HAP-1 (cell line): Measurements from ENCODE around the gene PC.

Experiments used
- DNase-seq, 2 experiments: peaks; one replicate each; pipeline ENCODE4 v3.0.0-alpha.2; 2016 to 2020; ENCODE audit warnings: low spot score in 2 of 2
- H3K27me3 ChIP-seq: fragments of 250-450 bp; sonication (Bioruptor Pico); 2 replicates; pipeline ENCODE4 v1.5.1; 2020; ENCODE audit warnings: low read depth, mild to moderate bottlenecking, moderate library complexity
- H3K36me3 ChIP-seq: fragments of 250-450 bp; sonication (Bioruptor Pico); replicated peaks from 2 replicates; pipeline ENCODE4 v1.5.1; 2020; ENCODE audit warnings: mild to moderate bottlenecking
- H3K4me1 ChIP-seq: fragments of 250-450 bp; sonication (Bioruptor Pico); 2 replicates; pipeline ENCODE4 v1.5.1; 2020; ENCODE audit warnings: mild to moderate bottlenecking
- H3K4me3 ChIP-seq: fragments of 250-450 bp; sonication (Bioruptor Pico); 2 replicates; pipeline ENCODE4 v1.5.1; 2020; ENCODE audit warnings: mild to moderate bottlenecking, moderate library complexity
- H3K9me3 ChIP-seq: fragments of 250-450 bp; sonication (Bioruptor Pico); 2 replicates; pipeline ENCODE4 v1.5.1; 2020; ENCODE audit warnings: mild to moderate bottlenecking, moderate library complexity
- in situ Hi-C: fragments of 300-500 bp; cut with MboI; formaldehyde crosslinking; loops from 3 replicates; pipeline ENCODE4 v1.14.3; 2020; ENCODE audit warnings: low sequenced_read_pairs, inconsistent platforms, mixed read lengths

PC gene

GRCh38 chr11:66849501-66850234, 108.5 kb downstream of the PC start:
- H3K9me3 ChIP-seq: no peaks in the 10 kb centered on the region
- peaks cover under 1% of the 10 kb centered on the region; the same call in 1 of the 2 replicates for H3K4me1 ChIP-seq
- in situ Hi-C loops: no loop called here
- H3K27me3 ChIP-seq: no peaks in the 10 kb centered on the region
- peak in 1 of 2 experiments; percentile 5 for DNase-seq
- H3K4me3 ChIP-seq: no peak overlapping the region
- H3K36me3 ChIP-seq: peaks cover 29% of the 10 kb centered on the region

GRCh38 chr11:66848671-66849500, 109.3 kb downstream of the PC start:
- peaks cover 7% of the 10 kb centered on the region for H3K4me1 ChIP-seq
- no peaks in the 10 kb centered on the region for H3K9me3 ChIP-seq
- H3K36me3 ChIP-seq: peaks cover 29% of the 10 kb centered on the region
- in situ Hi-C loops: no loop called here
- H3K4me3 ChIP-seq: no peak overlapping the region
- DNase-seq: peak in 1 of 2 experiments; percentile 7
- H3K27me3 ChIP-seq: no peaks in the 10 kb centered on the region

- in situ Hi-C loops: no loop called here
- H3K36me3 ChIP-seq: peaks cover 33% of the 10 kb centered on the region
These were observed 110.5 kb downstream of the PC start for GRCh38 chr11:66847461-66848232.

GRCh38 chr11:66846671-66847091, 111.5 kb downstream of the PC start:
- in situ Hi-C loops: no loop called here
- peaks cover 37% of the 10 kb centered on the region for H3K36me3 ChIP-seq
- H3K4me1 ChIP-seq: peaks cover 15% of the 10 kb centered on the region
- no peak overlapping the region for H3K4me3 ChIP-seq
- H3K27me3 ChIP-seq: no peaks in the 10 kb centered on the region
- no peaks in the 10 kb centered on the region for H3K9me3 ChIP-seq
- peak in 1 of 2 experiments; percentile 5 for DNase-seq

More at GRCh38 chr11:66847461-66848232, 110.5 kb downstream of the PC start:
- H3K27me3 ChIP-seq: no peaks in the 10 kb centered on the region
- peaks cover 7% of the 10 kb centered on the region for H3K4me1 ChIP-seq
- peak in 1 of 2 experiments; percentile 7 for DNase-seq
- no peak overlapping the region for H3K4me3 ChIP-seq
- no peaks in the 10 kb centered on the region for H3K9me3 ChIP-seq

GRCh38 chr11:66845876-66846212, 112.3 kb downstream of the PC start:
- Histone ChIP-seq H3K9me3 (no peaks in the 10 kb centered on the region), H3K27me3 (no peaks in the 10 kb centered on the region), H3K36me3 (peaks cover 43% of the 10 kb centered on the region), H3K4me1 (peaks cover 15% of the 10 kb centered on the region), H3K4me3 (no peak overlapping the region)
- DNase-seq: no peak
- in situ Hi-C loops: no loop called here

- in situ Hi-C loops: no loop called here
- no peak for DNase-seq
These were observed 112.9 kb downstream of the PC start for GRCh38 chr11:66845143-66845875.

GRCh38 chr11:66844496-66845142, 113.6 kb downstream of the PC start:
- no peaks in the 10 kb centered on the region for H3K9me3 ChIP-seq
- in situ Hi-C loops: loop anchor here (5.0 kb wide), 1 partner anchor 152 kb away; no protein-coding TSS in a partner anchor
- DNase-seq: no peak
- peaks cover 15% of the 10 kb centered on the region for H3K4me1 ChIP-seq
- peak overlapping the region; percentile 97 for H3K4me3 ChIP-seq
- H3K27me3 ChIP-seq: no peaks in the 10 kb centered on the region
- peaks cover 48% of the 10 kb centered on the region for H3K36me3 ChIP-seq

More at GRCh38 chr11:66845143-66845875, 112.9 kb downstream of the PC start:
- Histone ChIP-seq H3K4me1 (peaks cover 15% of the 10 kb centered on the region), H3K27me3 (no peaks in the 10 kb centered on the region), H3K4me3 (no peak overlapping the region), H3K9me3 (no peaks in the 10 kb centered on the region), H3K36me3 (peaks cover 45% of the 10 kb centered on the region)

GRCh38 chr11:66843776-66844495, 114.2 kb downstream of the PC start:
- Histone ChIP-seq H3K9me3 (no peaks in the 10 kb centered on the region), H3K4me1 (peaks cover 15% of the 10 kb centered on the region), H3K4me3 (peak overlapping the region; percentile 97), H3K36me3 (peaks cover 46% of the 10 kb centered on the region), H3K27me3 (no peaks in the 10 kb centered on the region)
- DNase-seq: no peak
- in situ Hi-C loops: loop anchor here (5.0 kb wide), 1 partner anchor 152 kb away; no protein-coding TSS in a partner anchor

GRCh38 chr11:66842896-66843775, 115.0 kb downstream of the PC start, which contains the start of gene RCE1:
RCE1 (plus strand) TSS chr11:66843441; CDS start chr11:66843456, 15 bp downstream.
- DNase-seq: peak; percentile 73 to 93
- H3K36me3 ChIP-seq: peaks cover 39% of the 10 kb centered on the region
- no peaks in the 10 kb centered on the region for H3K9me3 ChIP-seq
- H3K4me1 ChIP-seq: peaks cover 15% of the 10 kb centered on the region
- in situ Hi-C loops: loop anchor here (5.0 kb wide), 1 partner anchor 151 kb away; no protein-coding TSS in a partner anchor
- H3K27me3 ChIP-seq: no peaks in the 10 kb centered on the region
- H3K4me3 ChIP-seq: peak within 1 kb of the TSS; percentile 97

- in situ Hi-C loops: loop anchor here (5.0 kb wide), 1 partner anchor 150 kb away; no protein-coding TSS in a partner anchor
- H3K4me3 ChIP-seq: peak overlapping the region; percentile 97
- H3K36me3 ChIP-seq: peaks cover 33% of the 10 kb centered on the region
- H3K4me1 ChIP-seq: peaks cover 15% of the 10 kb centered on the region
- no peak for DNase-seq
- H3K27me3 ChIP-seq: no peaks in the 10 kb centered on the region
- H3K9me3 ChIP-seq: no peaks in the 10 kb centered on the region
These were observed 115.7 kb downstream of the PC start for GRCh38 chr11:66842501-66842895.

- DNase-seq: no peak
- Histone ChIP-seq H3K9me3 (no peaks in the 10 kb centered on the region), H3K4me3 (peak overlapping the region; percentile 97), H3K4me1 (peaks cover 15% of the 10 kb centered on the region), H3K36me3 (peaks cover 33% of the 10 kb centered on the region), H3K27me3 (no peaks in the 10 kb centered on the region)
- in situ Hi-C loops: loop anchor here (5.0 kb wide), 1 partner anchor 150 kb away; no protein-coding TSS in a partner anchor
These were observed 116.3 kb downstream of the PC start for GRCh38 chr11:66841861-66842260.
